Rectal smooth muscle tissue (tissue), 1 donor: ENCODE measurements around the gene GMPR.

Experiments
- H3K27ac ChIP-seq: one replicate; pipeline ENCODE4 v1.7.0; 2013; ENCODE audit warnings: low read depth, low read length, inconsistent platforms
- H3K27me3 ChIP-seq: one replicate; pipeline ENCODE4 v1.7.0; 2013; ENCODE audit warnings: low read length; ENCODE audit not compliant: control insufficient read depth, insufficient read depth
- H3K36me3 ChIP-seq: one replicate; pipeline ENCODE4 v1.7.0; 2013; ENCODE audit warnings: low read length; ENCODE audit not compliant: control insufficient read depth, insufficient read depth
- H3K4me1 ChIP-seq: one replicate; pipeline ENCODE4 v1.7.0; 2013; ENCODE audit warnings: low read length; ENCODE audit not compliant: control insufficient read depth, insufficient read depth
- H3K4me3 ChIP-seq: one replicate; pipeline ENCODE4 v1.7.0; 2013; ENCODE audit warnings: low read length
- H3K9ac ChIP-seq: one replicate; pipeline ENCODE4 v1.7.0; 2013; ENCODE audit warnings: low read length

Gene GMPR

DNA sequence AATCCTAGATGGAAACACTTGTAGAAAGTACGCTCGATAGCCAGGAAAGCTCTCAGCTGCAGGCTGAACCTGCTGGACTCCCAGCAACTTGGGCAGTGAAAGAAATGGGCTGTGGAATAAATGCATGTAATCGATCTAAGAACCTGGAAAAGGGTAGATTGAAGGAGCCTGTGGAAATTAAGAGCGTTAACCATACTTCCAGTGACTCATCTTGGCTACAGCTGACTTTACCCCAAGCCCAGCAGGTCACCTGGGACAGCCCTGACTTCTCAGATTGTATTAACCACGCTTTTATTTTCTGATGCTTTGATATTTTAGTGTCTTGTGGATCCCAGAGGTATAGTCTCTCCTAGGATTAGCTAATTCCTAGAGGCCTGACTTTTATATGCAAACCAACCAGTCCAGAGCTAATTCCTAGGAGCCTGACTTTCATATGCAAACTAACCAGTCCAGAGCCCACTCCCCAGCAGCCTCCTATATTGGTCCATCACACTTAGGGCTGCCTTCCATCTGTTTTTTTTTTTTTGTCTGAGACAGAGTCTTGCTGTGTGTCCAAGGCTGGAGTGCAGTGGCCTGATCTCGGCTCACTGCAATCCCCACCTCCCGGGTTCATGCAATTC is 86.3 kb downstream of the GMPR start:
- no peak overlapping the region for H3K27ac ChIP-seq

DNA sequence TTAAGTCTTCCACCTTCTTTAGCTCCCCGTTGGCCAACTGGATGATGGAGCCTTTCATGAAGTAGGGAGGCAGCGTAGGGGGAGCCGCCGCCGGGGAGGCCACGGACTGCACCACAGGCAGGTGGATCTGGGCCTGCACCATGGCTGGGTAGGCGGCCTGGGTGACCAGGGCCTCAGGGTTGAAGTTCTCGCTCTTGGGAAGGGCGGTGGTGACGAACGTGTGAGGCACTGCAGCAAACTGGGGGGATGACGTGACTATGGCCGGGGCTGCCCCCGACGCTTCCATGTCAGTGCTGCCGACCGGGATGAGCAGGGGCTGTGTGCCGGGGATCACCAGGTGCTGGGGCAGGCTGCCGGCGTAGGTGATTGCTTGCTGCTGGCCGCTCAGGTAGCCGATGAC is 88.1 kb downstream of the GMPR start:
- Histone ChIP-seq H3K36me3 (peaks cover 8% of the 10 kb centered on the region), H3K27me3 (no peaks in the 10 kb centered on the region), H3K27ac (no peak overlapping the region), H3K9ac (no peak overlapping the region), H3K4me1 (peaks cover 1% of the 10 kb centered on the region), H3K4me3 (no peak overlapping the region)

More for the DNA sequence above, 86.3 kb downstream of the GMPR start:
- Histone ChIP-seq H3K27me3 (no peaks in the 10 kb centered on the region), H3K9ac (no peak overlapping the region), H3K4me3 (no peak overlapping the region), H3K36me3 (peaks cover 8% of the 10 kb centered on the region), H3K4me1 (peaks cover 15% of the 10 kb centered on the region)

DNA sequence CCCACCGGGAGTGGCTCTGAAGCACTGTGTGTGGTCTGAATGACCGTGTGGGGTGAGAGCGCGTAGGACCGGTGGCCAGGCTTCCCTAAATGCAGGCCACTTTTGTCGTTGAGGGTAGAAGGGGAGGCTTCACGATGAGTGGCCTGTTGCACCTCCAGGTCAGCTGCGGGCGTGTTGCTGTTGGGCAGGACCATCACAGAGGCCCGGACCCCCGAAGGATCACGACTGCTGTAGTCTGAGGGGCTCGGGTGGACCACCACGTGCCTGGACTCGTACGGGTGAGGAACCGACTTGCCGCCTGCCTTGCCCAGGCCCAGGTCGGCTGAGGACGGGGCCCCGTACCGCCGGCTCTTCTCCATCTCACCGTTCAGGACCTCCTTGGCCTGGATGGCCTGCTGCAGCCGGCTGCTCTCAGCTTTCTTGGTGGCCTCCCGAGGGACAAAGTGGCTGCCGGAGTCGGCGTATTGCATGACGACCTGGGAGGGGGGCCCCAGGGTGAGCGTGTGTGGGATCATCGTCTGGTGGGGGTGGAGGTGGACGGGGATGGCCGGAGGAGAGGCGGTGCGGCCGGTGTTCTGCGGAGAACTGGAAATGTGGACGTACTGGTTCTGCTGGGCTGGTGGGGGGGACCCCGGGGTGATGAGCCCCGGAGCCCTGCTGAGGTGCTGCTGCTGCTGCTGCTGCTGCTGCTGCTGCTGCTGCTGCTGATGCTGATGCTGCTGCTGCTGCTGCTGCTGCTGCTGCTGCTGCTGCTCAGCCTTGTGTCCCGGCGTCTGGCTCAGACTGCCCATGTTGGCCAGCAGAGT is 88.8 kb downstream of the GMPR start:
- Histone ChIP-seq H3K4me1 (peaks cover 3% of the 10 kb centered on the region), H3K27ac (no peak overlapping the region), H3K9ac (no peak overlapping the region), H3K36me3 (peaks cover 8% of the 10 kb centered on the region), H3K27me3 (no peaks in the 10 kb centered on the region), H3K4me3 (no peak overlapping the region)

DNA sequence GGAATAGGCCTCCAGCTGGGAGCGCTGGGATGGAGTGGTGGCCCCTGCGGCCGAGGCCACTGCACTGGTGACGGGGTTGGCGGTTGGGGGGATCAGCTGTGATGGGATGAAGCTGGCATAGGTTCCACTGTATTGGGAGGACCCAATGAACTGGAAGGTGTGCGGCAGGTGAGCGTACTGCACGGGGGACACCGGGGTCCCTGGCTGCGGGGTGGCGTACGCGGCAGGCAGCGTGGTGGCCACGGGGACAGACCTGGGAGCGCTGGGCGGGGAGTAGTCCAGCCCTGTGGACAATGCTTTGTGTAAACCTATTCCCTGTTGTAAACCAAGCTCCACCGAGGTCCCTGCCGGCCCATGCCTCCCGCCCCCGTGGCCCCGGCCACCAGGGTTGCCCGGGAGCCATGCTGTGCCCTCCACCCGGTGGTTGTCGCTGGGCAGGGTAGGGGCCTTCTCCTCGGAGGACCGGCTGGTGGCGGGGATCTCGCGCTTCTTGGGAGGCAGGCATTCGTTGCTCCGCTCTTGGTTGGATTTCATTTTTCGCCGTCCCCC is 89.5 kb downstream of the GMPR start:
- Histone ChIP-seq H3K4me1 (peaks cover 3% of the 10 kb centered on the region), H3K27ac (no peak overlapping the region), H3K4me3 (no peak overlapping the region), H3K27me3 (no peaks in the 10 kb centered on the region), H3K36me3 (peaks cover 8% of the 10 kb centered on the region), H3K9ac (no peak overlapping the region)

DNA sequence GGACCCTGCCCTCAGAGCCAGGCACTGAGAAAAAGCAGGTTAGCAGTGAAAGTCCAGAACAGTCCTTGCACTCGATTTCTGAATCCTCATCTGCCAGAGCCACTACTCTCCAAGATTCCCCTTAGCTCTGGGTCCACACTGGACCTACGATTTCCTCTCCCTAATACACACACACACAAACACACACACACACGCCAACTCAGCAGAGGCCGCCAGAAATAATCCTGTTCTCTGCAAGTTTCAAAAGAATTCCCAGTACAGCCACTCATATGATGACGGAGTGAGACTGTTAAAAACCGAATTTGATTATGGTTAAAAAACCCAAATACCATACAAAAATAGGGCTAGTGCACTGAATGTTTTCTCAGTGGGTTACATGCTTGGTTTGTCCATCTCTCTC is 90.8 kb downstream of the GMPR start:
- Histone ChIP-seq H3K4me3 (no peak overlapping the region), H3K4me1 (peaks cover 3% of the 10 kb centered on the region), H3K9ac (no peak overlapping the region), H3K27ac (no peak overlapping the region), H3K27me3 (no peaks in the 10 kb centered on the region), H3K36me3 (peaks cover 8% of the 10 kb centered on the region)

DNA sequence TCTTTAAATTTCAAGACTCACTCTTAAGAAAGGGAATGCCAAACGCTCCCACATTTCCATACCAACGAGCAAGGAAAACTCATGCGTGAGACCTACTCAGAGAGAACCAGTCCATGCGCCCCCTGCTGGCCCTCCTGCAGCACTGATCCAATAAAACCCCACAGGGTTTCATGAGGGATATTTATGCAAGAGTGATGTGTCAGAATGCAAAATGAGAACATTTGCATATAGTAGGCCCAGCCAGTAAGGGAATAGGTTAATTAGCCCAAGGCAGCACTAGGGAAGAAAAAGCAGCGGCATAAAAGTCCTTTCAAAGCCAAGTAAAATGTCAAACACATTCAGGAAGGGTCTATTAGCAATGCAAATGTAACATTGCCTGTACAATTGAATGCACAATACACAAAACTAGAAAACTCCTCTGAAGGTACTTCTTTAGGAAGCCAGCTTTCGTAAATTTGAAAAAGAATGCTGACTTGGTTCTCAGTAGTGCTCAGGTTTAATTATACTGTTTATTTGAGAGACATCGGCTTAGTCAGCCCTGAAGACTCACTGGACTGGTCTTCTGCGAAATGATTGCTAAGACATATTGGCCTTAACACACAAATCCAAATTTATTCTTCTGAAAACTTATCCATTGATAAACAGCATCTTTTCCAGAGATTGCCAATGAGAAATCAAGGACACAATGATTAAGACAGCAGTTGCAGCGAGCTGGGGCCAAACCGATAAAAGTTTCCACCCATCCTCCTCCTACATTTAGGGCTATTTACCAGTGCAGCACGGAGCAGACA is 93.2 kb downstream of the GMPR start:
- Histone ChIP-seq H3K27me3 (no peaks in the 10 kb centered on the region), H3K27ac (no peak overlapping the region), H3K9ac (no peak overlapping the region), H3K4me3 (no peak overlapping the region), H3K4me1 (peaks cover 3% of the 10 kb centered on the region), H3K36me3 (peaks cover 8% of the 10 kb centered on the region)

DNA sequence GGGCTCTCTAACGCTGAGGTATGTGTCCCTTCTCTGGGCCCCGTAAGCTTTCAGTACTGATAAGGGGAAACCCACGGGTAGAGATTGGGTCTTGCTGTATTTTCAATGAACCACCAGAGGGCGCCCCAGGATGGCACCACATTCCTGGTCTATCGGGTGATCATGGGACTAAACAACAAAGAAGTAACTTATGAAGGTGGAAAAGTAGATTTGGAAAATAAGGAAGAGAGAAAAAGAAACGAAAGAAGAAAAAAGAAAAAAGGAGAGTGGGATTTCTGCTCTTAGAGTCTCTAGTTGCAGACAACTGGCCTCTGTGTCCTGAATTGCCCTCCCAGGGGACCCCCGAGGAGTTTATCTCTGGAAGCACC is 93.8 kb downstream of the GMPR start:
- Histone ChIP-seq H3K27me3 (no peaks in the 10 kb centered on the region), H3K9ac (no peak overlapping the region), H3K4me1 (peaks cover 7% of the 10 kb centered on the region), H3K27ac (no peak overlapping the region), H3K36me3 (peaks cover 2% of the 10 kb centered on the region), H3K4me3 (no peak overlapping the region)

DNA sequence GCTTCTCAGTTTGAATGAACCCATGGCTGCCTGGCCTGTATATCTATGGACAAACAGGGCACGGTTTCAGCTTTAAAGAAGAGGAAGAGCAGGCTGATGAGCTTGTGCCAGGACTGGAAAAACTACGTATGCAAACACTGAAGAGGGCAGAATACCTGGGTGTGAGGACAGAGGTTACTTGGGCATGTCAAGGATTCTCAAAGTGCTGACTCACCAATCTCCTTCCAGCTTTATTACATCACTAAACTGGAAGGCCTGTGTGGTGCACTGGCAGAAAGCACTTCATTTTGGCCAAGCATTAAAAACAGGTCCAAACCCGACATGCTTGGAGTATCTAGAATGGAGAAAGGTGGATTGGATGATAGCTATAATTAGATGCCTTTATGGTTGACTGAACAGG is 95.2 kb downstream of the GMPR start:
- Histone ChIP-seq H3K36me3 (no peaks in the 10 kb centered on the region), H3K4me3 (no peak overlapping the region), H3K9ac (no peak overlapping the region), H3K4me1 (peaks cover 15% of the 10 kb centered on the region), H3K27me3 (no peaks in the 10 kb centered on the region), H3K27ac (no peak overlapping the region)

DNA sequence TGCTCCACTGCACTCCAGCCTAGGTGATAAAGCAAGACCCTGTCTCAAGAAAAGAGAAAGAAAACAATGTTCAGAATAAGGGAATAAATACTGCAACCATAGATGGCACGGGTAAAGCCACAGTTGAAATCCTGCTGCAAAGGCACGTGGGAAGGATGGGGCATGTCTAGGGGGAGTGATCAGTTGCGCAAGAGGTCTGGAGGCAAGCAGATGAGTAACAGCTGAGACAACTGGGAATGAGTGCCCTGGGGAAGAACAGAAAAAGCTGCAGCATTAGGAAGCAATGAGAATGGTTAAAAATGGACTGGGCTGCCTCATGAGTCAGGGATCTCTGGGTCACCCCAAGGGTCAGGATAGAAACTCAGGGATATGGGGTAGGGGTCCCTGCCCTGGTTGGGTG is 96.3 kb downstream of the GMPR start:
- H3K4me1 ChIP-seq: peaks cover 25% of the 10 kb centered on the region
- H3K27me3 ChIP-seq: no peaks in the 10 kb centered on the region
- H3K4me3 ChIP-seq: no peak overlapping the region
- H3K36me3 ChIP-seq: no peaks in the 10 kb centered on the region
- H3K9ac ChIP-seq: no peak overlapping the region
- no peak overlapping the region for H3K27ac ChIP-seq

DNA sequence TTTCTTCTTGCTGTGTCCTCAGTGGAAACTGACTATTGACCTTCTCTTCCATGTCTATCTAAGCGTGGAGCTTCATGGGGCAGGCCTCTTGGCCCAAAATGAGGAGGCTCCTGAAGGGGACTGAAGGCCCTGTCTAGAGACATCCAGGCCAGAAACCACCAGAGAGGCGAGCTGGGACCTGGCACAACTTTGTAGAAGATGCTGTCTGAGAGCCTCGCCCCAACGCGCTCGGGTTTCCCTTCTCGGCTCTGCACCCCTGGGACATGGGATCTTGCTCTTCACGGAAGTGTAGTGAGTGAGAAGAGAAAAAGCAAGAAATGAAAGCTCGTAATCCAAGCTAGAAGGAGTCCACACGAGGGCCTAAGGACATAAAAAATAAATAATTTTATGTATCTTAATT is 96.8 kb downstream of the GMPR start:
- H3K9ac ChIP-seq: no peak overlapping the region
- H3K27ac ChIP-seq: no peak overlapping the region
- no peaks in the 10 kb centered on the region for H3K27me3 ChIP-seq

DNA sequence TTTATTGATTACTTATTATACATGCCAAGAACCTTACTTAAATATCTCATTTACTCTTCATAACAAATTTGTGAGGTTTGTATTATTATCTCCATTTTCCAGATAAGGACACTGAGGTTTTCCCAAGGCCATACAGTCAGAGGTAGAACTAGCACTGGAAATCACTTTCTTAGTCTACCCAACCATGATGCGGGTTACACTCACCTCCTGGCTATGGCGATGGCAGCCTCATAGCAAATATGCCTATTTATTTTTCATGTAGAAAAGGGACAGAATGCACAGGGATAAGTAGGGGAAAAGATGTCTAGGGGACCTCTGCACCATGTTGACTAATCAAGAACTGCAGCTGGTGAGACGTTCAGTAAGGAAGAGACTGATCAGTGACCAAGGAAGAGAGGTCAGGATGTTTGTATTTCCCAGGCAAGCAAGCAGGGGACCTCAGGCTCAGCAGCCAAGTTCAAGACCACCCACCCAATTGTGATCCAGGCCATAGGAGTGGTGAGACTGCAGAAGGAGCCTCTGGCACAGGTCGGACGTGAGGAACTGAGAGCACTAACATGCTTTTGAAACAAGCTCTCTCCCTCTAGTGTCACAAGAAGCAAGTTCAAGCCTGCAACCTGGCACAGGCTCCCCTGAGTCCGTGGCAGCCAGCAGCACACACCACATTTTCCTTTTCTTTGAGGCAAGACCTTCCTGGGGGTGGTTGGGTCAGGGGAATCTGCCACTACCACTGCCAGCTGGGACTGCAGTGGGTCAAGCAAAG is 97.8 kb downstream of the GMPR start:
- Histone ChIP-seq H3K27ac (no peak overlapping the region), H3K9ac (no peak overlapping the region)

More for the DNA sequence above, 96.8 kb downstream of the GMPR start:
- H3K4me1 ChIP-seq: peaks cover 25% of the 10 kb centered on the region
- no peaks in the 10 kb centered on the region for H3K36me3 ChIP-seq
- no peak overlapping the region for H3K4me3 ChIP-seq

DNA sequence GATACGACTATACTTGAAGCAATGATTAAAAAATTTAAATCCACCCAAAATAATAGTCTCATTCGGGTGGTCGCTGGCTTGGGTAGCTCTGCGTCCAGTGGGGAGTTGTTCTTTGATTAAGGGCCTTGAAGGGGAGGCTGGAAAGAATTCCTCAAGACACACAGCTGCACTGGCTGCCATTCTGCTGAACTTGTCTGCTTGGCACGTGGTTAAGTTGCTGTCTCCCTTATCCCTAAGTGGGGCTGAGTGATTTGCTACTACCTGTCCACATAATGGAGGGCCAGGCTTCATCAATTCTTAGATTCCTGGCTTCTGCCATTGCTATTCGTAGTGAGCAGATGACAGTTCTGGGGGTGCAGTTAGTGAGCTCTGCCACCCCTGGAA is 98.5 kb downstream of the GMPR start:
- H3K27ac ChIP-seq: peak overlapping the region; percentile 11
- H3K4me3 ChIP-seq: no peak overlapping the region
- H3K36me3 ChIP-seq: no peaks in the 10 kb centered on the region
- no peak overlapping the region for H3K9ac ChIP-seq
- peaks cover 22% of the 10 kb centered on the region for H3K4me1 ChIP-seq
- H3K27me3 ChIP-seq: no peaks in the 10 kb centered on the region

More for the DNA sequence above, 97.8 kb downstream of the GMPR start:
- Histone ChIP-seq H3K4me3 (no peak overlapping the region), H3K27me3 (no peaks in the 10 kb centered on the region), H3K4me1 (peaks cover 25% of the 10 kb centered on the region), H3K36me3 (no peaks in the 10 kb centered on the region)
